Hematopoietic multipotent progenitor cell treated with erythropoietin and hydrocortisone succinate and interleukin-3 and kit ligand, for 8 days (in vitro differentiated cells): ENCODE data around the gene TREH.
"Not testable (repeated sequence)": the region's sequence is repeated elsewhere in the genome, so short reads cannot be mapped to it uniquely, and the experiment has no call there.

Source experiments
- DNase-seq: peaks from one replicate; pipeline ENCODE4 v3.0.0-alpha.2; 2015

TREH gene

DNA sequence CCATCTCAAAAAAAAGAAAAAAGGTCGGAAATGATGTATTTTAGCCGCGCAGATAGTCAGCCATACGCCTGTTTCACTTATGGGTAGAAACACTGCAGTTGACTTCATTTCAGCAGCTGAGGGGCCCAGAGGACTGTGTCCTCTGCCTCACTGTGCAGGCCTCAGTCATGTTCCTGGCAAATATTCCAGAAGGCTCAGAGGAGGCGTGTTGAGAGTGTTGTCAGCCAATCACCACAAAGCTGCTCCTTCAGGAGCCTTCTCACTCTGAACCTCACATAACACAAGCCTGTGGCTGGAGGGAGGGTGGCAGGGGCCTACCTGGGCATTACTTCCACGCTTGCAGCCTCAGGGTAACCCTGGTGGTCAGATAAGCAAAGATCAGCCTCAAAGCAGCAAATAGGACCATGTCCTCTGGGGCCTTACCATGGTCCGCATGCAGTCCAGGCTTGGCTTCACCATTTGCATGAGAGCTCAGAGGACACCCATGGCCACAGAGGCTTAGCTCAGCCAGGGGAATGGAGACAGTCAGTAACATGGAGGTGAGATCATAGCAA is 17.3 kb upstream of the TREH start:
- no peak for DNase-seq

DNA sequence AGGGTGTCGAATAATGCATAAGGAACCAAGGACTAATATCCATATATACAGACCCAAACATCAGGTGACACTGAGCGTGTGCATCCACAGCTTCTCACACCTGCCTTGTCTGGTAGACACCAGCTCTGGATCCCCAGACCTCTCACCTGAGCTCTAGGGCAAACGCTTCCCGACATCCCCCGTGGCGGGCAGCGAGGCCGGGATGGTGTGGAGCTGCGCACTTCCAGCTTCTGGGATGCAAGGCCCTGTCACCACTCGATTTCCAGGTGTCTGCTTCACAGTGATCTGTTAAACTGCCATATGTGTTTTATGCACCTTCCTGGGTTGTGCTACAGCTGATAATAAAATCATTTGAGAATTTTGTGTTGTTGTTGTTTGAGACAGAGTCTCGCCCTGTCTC is 15.3 kb upstream of the TREH start:
- DNase-seq: no peak

DNA sequence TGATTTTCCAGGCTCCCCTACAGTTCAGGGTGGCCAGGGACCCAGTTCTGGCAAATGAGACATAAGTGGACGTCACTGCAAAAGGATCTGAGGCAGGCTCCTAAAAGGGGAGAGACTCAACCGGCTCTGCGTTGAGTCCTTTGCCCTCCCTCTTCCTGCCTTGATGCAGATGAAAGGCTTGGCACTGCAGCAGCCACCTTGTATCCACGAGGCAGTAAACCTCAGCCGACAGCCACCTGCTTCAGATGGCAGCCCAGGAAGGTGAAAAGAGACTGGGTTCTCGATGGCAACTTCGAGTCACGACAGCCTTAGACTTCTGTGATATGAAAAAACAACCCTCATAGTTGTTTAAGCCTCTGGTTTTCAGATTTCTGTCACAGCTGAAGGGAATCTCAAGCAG is 14.7 kb upstream of the TREH start:
- DNase-seq: no peak

DNA sequence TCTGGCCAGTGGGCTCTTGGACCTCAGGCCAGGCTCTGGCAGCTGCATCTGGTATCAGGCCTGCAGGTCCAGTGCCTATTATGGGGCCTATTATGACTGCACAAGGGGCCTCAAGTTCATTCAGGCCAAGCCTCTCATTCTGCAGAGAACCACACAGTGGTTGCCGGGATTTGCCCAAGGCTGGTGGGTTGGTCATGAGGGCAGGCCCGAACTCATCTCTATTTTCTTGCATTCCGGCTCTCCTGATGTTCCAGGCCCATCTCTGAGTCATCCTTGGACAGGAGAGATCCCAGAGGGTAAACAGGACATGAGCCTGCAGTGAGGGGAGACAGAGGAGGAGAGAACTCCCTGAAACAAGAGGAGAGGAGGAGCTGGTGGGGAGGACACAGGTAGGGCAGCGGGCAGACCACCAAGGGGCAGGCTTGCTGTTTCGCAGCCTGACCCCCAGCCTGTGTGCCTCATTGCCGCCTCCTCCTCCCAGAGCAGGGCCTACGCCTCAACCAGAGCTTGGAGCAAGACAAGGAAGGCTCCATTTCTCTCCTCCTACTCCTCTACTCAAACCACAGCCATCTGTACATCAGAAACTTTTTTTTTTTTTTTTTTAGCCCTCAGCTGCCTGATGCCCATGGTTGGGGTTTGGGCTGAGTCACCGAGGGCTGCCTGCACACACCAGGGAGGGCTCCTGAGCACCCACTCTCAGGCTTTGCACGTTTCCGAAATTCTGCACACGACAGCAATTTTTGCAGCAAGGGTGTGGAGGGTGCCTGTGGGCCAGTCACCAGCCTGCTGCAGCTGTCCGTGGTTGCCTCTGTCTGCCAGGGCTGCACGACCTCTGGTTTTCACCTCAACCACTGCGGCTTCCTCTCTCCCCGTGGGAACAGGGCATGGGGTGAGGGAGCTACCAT is 12.7 kb upstream of the TREH start:
- DNase-seq: no peak

DNA sequence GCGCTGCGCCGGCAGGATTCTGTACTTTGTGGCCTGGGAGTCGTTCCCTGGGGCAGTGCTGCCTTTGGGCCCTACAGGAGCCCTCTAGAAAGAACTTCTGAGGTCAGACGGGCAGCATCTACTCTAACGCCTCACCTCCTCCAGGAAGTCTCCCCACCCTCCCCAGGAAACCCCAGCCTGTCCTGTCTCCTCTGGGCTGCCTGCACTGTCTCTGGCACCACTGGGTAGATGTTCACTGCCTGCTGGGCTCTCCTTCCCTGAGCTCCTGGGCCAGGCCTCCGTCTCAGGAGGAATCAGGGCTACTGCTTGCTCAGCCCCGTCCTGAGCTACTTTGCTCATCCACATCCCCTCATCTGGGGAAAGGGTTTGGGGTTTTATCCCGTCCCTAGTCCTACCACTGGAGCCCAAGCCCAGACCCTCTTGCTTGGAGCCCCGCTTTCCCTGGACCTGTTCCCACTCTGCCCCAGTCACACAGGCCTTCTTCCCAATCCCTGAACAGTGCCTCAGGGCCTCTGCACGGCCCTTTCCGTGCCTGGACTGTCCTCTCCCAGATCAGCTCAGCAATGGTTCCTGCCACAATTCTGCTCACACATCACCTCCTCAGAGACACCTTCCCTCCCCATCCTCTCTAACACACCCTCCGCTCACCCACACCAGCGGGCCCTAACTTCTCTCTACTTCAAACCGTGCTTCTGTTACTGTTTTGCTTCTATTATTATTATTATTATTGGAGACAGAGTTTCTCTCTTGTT is 11.3 kb upstream of the TREH start:
- DNase-seq: no peak

DNA sequence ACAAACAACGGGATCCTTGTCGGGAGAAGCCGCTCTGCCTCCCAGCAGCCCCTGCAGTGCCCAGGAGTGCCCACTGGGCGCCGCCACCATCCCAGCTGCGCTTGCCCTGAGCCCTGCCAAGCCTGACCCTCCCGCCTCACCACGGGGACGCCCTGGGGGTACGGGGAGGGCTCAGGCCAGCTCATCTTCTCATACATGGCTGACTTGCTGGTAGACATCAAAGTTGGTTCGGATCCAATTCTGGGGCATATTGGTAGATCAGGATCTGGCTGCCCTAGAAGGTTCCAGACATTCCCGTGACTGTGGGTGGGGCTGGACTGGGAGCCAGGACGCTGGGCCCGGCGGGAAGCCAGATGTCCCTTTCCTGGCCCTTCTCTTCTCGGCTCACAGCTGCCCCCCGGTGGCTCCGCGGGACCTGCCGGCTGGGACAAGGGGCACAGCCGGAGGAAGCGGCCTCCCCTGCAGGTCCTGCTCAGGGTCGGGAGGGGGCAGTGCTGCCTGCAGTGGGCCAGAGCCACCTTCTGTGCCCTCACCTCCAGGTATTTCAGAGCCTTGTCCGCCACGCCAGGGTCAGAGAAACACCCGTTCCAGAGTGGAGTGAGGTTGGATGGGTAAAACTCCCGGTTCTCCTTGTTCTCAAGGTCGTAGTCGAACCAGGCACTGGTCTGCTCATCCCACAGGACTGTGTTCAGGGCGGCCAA is 10.6 kb upstream of the TREH start:
- DNase-seq: peak; percentile 86

DNA sequence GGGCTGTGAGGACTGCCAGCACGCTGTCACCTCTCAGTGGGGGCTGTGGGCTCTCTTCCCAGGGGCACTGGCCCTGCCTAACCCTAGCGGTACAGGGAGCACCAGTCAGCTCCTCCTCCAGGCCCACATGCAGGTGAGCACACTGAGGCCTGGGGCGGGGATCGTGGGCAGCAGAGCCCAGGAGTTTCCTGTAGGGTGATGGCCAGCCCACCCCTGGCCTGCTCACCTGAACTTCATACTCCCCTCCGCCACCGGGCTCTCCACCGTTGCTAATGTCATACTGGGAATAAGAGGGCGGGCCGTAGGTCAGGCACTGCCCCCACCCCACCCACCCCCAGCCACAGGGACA is 10.0 kb upstream of the TREH start:
- no peak for DNase-seq

DNA sequence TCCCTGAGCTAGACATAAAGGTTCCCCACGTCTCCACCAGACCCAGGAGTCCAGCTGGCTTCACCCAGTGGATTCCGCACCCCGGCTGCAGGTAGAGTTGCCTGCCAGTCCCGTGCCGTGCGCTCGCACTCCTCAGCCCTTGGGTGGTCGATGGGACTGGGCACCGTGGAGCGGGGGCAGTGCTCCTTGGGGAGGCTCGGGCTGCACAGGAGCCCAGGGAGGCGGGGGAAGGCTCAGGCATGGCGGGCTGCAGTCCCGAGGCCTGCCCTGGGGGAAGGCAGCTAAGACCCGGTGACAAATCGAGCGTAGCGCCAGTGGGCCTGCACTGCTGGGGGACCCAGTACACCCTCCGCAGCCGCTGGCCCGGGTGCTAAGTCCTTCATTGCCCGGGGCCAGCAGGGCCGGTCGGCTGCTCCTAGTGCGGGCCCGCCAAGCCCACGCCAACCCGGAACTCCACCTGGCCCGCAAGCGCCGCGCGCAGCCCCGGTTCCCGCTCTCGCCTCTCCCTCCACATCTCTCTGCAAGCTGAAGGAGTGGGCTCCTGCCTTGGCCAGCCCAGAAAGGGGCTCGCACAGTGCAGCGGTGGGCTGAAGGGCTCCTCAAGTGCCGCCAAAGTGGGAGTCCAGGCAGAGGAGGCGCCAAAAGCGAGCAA is 9.5 kb upstream of the TREH start:
- DNase-seq: no peak

DNA sequence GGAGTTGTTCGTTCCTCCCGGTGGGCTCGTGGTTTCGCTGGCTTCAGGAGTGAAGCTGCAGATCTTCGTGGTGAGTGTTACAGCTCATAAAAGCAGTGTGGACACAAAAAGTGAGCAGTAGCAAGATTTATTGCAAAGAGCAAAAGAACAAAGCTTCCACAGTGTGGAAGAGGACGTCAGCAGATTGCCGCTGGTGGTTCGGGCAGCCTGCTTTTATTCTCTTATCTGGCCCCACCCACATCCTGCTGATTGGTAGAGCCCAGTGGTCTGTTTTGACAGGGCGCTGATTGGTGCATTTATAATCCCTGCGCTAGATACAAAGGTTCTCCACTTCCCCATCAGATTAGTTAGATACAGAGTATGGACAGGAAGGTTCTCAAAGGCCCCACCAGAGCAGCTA is 8.9 kb upstream of the TREH start:
- DNase-seq: not testable (repeated sequence)

DNA sequence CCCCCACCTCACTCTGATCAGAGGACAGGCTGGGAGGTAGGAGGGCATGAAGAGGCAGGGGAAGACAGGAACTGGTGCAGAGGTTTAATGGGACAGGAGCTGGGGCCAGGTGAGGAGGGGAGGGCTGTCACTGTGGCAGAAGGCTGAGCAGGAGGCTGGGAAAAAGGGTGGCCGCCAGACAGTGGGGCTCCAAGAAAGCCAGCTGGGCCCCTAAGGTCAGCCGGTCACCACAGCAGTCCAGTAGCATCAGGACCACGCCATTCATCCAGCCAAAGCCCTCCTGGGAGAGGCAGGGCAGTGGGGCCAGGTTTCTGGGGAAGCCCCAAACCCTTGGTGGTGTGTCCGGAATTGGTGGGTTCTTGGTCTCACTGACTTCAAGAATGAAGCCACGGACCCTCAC is 8.5 kb upstream of the TREH start:
- DNase-seq: no peak

DNA sequence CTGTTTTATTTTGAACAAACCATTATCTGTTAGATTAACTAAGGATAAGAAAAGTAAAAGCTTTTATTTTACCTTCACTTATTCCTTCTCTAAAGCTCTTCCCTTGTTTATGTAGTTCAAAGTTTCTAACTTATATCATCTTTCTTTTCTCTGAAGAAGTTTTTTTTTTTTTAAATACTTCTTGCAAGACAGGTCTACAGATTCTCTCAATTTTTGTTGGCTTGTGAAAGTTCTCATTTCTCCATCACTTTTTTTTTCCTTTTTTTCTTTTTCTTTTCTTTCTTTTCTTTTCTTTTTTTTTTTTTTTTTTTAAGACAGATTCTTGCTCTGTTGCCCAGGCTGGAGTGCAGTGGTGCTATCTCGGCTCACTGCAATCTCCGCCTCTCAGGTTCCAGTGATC is 4.7 kb upstream of the TREH start:
- no peak for DNase-seq

DNA sequence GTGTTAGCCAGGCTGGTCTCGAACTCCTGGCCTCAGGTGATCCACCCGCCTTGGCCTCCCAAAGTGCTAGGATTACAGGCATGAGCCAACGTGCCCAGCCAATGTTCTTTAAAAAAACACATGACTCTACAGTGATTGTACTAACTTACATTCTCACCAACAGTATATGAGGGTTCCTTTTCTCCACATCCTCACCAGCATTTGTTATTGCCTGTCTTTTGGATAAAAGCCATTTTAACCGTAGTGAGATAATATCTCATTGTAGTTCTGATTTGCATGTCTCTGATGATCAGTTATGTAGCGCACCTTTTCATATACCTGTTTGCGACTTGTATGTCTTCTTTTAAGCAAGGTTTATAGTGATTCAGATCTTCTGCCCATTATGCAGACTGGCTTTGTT is 3.5 kb upstream of the TREH start:
- not testable (repeated sequence) for DNase-seq

DNA sequence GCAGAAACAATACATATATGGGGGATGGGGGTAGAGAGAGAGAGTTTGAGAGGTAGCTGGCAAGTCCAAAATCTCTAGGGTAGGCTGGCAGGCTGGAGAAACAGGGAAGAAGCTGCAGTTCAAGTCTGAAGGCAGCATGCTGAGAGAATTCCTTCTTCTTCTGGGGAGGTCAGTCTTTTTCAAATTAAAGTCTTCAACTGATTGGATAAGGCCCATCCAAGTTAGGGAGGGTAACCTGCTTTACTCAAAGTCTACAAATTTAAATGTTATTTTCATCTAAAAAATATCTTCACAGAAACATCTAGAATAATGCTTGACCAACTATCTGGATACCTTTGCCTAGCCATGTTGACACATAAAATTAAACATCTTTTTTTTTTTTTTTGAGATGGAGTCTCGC is 2.9 kb upstream of the TREH start:
- DNase-seq: no peak

DNA sequence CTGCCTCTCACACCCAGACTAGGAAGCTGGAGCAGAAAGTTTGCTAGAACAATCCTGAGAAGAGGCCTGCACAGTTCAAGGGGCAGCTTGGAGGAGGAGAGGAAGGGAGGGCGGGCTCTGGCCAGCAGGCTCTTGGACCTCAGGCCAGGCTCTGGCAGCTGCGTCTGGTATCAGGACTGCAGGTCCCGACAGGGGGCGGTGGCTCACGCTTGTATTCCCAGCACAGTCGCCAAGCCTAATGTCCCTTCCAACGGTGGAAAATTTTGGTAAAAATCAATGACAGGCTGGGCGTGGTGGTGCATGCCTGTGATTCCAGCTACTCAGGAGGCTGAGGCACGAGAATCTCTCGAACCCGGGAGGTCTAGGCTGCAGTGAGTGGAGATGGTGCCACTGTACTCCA is 542 bp downstream of the TREH start:
- not testable (repeated sequence) for DNase-seq

DNA sequence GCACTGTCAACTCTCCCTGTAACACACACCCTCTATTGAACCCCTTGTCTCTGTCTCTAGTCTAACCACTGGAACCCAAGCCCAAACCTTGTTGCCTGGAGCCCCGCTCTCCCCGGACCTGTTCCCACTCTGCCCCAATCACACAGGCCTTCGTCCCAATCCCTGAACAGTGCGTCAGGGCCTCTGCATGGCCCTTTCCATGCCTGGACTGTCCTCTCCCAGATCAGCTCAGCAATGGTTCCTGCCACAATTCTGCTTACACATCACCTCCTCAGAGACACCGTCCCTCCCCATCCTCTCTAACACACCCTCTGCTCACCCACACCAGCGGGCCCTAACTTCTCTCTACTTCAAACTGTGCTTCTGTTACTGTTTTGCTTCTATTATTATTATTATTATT is 1.5 kb downstream of the TREH start:
- no peak for DNase-seq

DNA sequence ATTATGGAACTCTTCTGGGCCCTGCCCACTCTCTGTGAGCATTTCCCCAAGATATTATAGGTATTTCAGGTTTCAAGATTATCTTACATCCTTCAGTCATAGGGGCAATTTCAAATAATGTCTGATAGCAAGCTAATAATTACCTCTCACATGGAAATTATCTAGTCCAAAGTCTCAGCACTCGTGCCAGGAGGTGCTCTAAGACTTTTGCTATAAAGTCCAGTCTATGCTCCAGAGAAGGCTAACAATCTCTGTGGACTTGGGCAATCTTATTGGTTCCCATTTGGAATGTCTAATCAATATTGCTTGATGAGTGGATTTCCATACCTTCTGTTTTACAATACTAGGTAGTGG is 5.4 kb downstream of the TREH start:
- DNase-seq: no peak

DNA sequence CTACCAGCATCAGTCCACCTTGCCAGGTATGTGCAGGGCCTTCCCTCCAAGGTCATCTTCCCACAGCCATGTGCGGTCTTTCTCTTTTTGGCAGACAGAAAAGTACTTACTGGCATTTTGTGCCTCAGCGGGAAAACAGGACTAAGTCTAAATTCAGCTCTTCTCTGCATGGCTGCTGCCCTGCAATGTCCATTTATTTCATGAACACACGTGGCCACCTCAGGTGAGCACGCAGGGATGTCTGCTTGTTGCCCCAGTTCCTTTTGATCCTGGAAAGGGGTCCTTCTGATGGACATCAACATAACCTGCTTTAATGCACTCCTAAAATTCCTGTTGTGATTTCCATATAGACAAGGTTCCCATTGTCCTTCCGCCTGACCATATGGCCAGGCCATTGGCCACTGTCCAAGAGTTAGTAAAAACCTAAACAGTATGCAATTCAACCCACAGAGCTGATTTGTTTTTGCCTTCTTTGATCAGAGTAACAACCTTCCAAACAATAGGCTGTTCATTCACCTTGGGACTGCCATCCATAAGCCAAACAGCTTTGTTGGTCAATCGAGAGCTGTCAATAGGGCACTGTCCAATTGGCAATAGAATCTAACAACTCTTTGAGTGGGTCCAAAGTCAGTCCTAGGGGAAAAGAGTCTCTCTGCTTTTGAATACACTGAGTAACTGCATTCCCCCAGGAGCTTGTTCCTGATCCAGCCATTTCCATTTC is 5.9 kb downstream of the TREH start:
- DNase-seq: no peak

DNA sequence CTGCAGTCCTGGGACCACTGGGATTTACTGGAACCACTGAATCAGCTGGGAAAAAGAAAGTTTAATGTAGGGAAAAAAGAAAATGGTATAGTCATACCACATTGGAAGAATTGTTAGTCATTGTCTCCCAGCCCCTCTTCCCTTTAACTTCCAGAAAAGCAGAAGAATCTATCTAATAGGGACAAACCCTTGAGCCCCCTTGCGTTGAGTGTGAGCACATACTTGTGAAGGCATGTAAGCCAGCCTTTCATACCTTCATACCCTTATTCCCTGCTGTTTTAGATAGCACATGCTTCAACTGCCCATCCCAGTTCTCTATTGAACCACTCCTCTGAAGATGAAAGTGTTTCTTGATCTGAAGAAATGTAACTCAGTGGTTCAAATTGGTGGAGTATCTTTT is 6.6 kb downstream of the TREH start:
- peak; percentile 29 for DNase-seq

DNA sequence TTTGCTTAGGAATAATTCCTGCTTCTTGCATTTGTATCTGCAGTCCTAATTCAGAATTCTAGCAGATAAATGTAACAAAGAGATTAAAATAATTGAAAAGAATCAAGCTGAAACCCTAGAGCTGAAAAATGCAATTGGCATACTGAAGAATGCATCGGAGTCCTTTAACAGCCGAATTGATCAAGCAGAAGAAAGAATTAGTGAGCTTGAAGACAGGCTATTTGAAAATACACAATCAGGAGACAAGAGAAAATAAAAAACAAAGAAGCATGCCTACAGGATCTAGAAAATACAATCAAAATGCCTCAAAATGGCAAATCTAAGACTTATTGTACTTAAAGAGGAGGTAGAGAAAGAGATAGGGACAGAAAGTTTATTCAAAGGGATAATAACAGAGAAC is 8.2 kb downstream of the TREH start:
- DNase-seq: no peak

DNA sequence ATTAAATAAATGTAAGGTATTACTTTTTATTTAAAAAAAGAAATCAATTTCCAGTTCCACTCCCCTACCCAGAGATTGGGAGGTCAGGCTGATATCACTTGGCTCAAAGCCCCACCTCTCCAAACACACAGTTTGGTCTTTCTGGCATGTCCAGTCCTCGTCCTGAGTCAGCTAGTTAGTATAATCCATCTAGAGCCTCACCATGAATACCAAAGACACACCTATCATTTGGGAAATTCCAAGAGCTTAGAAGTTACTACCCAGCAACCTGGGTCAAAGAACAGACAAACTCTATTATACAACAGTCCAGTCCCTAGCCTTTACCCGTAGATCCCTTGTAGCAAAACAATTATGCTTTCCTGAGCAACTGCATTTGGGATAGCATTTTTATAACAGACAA is 9.4 kb downstream of the TREH start:
- DNase-seq: no peak

DNA sequence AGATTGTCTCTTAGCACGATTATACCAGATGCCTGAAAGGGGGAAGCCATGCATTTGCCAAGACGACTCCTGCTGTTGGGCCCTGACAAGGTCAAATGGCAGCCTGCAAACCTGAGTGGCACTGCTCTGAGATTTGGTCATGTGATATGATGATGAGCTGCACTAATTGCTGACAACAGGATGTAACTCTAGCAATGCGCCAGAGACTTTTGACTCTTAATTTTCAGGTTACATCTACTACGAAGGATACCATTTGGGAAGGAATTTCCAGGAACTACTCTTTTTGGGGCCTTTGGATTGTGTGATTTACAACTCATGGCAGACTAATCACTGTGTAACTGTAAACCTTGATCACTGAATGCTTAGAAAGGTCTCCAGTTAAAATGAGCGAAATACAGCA is 13.1 kb downstream of the TREH start:
- DNase-seq: no peak

DNA sequence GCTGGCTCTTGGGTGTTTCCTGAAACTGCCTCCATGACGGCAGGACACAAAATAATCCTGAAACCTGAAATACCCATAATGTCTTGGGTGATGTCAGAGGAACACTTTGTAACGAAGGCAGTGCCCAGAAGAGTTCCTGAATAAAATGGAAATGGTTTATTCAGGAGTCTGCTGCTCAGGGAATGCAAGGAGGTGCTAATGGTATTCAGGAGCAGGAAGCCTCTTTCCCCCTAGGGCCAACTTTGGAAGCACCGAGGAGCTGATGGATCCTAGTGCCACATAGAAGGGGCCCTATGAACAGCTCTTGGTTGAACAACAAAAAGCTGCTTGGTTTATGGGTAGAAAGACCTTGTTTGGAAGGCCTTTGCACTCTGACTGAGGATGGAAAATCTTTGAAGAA is 15.5 kb downstream of the TREH start:
- no peak for DNase-seq

DNA sequence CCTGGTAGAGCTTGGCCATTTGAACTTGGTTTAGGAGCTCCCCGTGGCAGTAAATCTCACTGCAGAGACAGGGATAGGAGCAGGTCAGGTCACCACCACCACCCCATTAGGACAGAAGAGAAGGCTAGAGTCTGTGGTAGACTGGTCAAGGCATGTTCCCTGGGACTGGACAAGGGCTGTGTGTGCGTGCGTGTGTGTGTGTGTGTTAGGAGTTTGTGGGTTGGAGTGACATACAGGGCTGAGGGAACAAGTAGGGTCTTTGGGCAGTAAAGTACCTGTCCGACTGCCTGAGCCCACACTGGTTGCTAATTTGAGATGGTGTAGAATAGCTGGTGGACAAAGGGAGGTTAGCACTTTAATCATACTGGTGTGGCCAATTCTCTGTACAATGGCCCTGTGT is 16.1 kb downstream of the TREH start:
- no peak for DNase-seq
